ENCODE data around the gene SLC13A5. TPM values are rescaled to one million over a fixed set of nuclear protein-coding genes. Genes with fewer than 3 reads are reported as not detected.
"Not testable (repeated sequence)": the region's sequence is repeated elsewhere in the genome, so short reads cannot be mapped to it uniquely, and the experiment has no call there.

SLC13A5 gene
- total RNA-seq, 1 donor from 2014 or later: not detected

DNA sequence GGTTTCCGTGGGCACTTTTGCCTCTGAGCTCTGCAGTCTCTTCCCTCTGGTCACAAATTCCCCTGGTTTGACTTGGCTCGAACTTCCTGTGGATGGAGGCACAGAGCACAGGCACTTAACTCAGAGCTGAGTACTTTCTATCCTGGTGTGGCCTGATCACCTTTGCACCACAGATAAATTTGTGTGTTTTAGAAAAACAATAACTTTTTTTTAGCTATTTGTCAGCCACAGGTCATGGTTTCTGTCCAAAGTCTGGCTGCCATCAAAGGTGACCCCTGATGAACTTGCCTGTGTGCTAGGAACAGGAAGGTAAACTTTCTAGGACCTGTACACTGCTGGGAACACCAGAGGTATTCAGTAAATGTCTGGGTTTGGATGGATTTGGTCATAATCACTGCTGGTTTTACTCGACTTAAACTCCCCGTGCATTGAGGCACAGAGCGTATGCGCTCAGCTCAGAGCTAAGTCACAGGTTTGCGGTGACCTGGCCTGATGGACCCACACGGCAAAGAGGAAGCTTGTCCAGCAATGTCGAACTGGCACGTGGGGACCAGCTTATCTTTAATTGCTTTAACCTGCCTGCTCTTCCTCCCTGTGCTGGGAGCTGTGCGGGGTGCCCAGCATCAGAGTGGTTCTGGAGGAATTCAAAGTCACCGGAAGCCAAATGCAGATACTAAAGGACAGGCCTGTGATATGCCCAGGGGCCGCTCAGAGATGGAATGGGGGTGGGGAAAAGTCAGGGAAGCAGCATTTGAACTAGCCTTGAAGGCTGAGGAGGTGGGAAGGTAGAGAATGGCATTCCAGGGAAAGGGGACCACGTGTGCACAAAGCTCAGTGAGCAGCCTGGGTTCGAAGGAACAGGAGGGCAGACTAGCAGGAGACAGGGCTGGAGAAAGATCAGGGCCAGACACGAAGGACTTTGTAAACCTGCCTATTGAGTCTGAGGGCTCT is 12.9 kb downstream of the SLC13A5 start:
- H3K27me3 Mint-ChIP-seq (ENCODE audit: unreplicated experiment): peaks cover 2% of the 10 kb centered on the region
- no peaks in the 10 kb centered on the region for H3K4me1 Mint-ChIP-seq (ENCODE audit: low read depth, unreplicated experiment)
- no peak overlapping the region for H3K27ac Mint-ChIP-seq (ENCODE audit: unreplicated experiment)
- DNase-seq: no peak
- H3K9me3 Mint-ChIP-seq (ENCODE audit: unreplicated experiment): no peaks in the 10 kb centered on the region
- TF ChIP-seq, protein P1, sequence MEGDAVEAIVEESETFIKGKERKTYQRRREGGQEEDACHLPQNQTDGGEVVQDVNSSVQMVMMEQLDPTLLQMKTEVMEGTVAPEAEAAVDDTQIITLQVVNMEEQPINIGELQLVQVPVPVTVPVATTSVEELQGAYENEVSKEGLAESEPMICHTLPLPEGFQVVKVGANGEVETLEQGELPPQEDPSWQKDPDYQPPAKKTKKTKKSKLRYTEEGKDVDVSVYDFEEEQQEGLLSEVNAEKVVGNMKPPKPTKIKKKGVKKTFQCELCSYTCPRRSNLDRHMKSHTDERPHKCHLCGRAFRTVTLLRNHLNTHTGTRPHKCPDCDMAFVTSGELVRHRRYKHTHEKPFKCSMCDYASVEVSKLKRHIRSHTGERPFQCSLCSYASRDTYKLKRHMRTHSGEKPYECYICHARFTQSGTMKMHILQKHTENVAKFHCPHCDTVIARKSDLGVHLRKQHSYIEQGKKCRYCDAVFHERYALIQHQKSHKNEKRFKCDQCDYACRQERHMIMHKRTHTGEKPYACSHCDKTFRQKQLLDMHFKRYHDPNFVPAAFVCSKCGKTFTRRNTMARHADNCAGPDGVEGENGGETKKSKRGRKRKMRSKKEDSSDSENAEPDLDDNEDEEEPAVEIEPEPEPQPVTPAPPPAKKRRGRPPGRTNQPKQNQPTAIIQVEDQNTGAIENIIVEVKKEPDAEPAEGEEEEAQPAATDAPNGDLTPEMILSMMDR (IDR thresholded peaks at IDR 0.05; ENCODE audit: partially characterized antibody, unreplicated experiment): no peak
- H3K36me3 Mint-ChIP-seq (ENCODE audit: unreplicated experiment): no peaks in the 10 kb centered on the region
- no peak overlapping the region for H3K4me3 Mint-ChIP-seq (ENCODE audit: unreplicated experiment)

DNA sequence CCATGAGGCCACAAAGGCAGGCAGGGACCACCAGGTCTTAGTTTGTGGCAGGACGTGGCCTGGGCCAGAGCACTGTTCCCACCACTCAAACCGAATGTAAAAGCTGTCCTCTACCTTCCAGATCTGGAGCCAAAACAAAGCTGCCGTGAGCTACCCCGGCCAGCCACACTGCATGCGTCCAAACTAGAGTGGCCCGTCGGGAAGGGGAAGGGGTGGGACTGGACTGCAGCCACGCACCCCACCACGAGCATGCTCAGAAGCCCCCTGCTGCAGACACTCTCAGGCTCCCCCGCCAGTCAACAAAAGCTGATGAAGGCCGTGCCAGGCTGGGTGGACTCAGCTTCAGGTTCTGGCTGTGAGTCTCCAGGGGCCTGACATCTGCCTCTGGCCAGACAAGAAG is 15.2 kb downstream of the SLC13A5 start:
- TF ChIP-seq, protein P1 (IDR thresholded peaks at IDR 0.05; ENCODE audit: partially characterized antibody, unreplicated experiment): no peak
- Mint-ChIP-seq H3K36me3 (ENCODE audit: unreplicated experiment) (no peaks in the 10 kb centered on the region), H3K27ac (ENCODE audit: unreplicated experiment) (no peak overlapping the region), H3K9me3 (ENCODE audit: unreplicated experiment) (no peaks in the 10 kb centered on the region), H3K4me1 (ENCODE audit: low read depth, unreplicated experiment) (no peaks in the 10 kb centered on the region), H3K4me3 (ENCODE audit: unreplicated experiment) (no peak overlapping the region), H3K27me3 (ENCODE audit: unreplicated experiment) (peaks cover under 1% of the 10 kb centered on the region)
- no peak for DNase-seq

DNA sequence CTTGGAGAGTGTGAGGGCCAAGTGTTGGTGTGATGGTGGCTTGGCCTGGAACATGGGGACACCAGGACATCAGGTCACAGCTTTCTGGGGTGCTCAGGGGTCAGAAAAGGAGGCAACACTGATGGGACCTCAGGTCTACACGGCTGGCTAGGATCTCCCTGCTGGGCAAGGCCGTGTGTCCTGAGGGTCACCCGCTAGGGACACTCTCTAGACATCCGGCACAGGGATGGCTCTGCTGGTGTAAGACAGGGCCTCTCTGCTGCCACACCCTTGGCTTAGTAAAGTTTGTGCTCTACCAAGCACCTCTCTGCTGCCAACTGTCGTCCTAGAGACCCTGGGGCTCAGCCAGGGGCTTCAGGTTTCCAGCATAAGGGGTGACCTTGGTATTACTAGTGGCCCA is 16.3 kb downstream of the SLC13A5 start:
- H3K4me1 Mint-ChIP-seq (ENCODE audit: low read depth, unreplicated experiment): no peaks in the 10 kb centered on the region
- H3K9me3 Mint-ChIP-seq (ENCODE audit: unreplicated experiment): no peaks in the 10 kb centered on the region
- TF ChIP-seq, protein P1 (IDR thresholded peaks at IDR 0.05; ENCODE audit: partially characterized antibody, unreplicated experiment): no peak
- no peak overlapping the region for H3K4me3 Mint-ChIP-seq (ENCODE audit: unreplicated experiment)
- H3K27me3 Mint-ChIP-seq (ENCODE audit: unreplicated experiment): peaks cover 4% of the 10 kb centered on the region
- DNase-seq: no peak
- H3K36me3 Mint-ChIP-seq (ENCODE audit: unreplicated experiment): no peaks in the 10 kb centered on the region
- H3K27ac Mint-ChIP-seq (ENCODE audit: unreplicated experiment): no peak overlapping the region

DNA sequence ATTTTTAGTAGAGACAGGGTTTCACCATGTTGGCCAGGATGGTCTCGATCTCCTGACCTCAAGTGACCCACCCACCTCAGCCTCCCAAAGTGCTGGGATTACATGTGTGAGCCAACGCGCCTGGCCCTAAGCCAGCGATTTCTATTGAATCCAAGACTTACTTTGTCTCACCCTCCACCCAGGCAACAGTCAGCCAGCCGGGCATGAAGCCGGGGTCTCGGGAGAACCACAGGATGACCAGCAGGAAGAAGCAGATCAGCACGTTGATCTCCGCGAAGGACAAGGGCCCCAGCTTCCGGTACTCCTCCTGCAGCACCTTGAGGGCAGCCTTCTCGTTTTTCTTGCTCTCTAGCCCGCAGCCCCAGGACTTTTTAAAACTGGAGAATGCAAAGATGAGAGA is 17.6 kb downstream of the SLC13A5 start:
- no peak overlapping the region for H3K4me3 Mint-ChIP-seq (ENCODE audit: unreplicated experiment)
- H3K27me3 Mint-ChIP-seq (ENCODE audit: unreplicated experiment): peaks cover 4% of the 10 kb centered on the region
- H3K4me1 Mint-ChIP-seq (ENCODE audit: low read depth, unreplicated experiment): no peaks in the 10 kb centered on the region
- DNase-seq: no peak
- H3K27ac Mint-ChIP-seq (ENCODE audit: unreplicated experiment): no peak overlapping the region
- H3K36me3 Mint-ChIP-seq (ENCODE audit: unreplicated experiment): no peaks in the 10 kb centered on the region
- no peaks in the 10 kb centered on the region for H3K9me3 Mint-ChIP-seq (ENCODE audit: unreplicated experiment)
- TF ChIP-seq, protein P1 (IDR thresholded peaks at IDR 0.05; ENCODE audit: partially characterized antibody, unreplicated experiment): no peak

DNA sequence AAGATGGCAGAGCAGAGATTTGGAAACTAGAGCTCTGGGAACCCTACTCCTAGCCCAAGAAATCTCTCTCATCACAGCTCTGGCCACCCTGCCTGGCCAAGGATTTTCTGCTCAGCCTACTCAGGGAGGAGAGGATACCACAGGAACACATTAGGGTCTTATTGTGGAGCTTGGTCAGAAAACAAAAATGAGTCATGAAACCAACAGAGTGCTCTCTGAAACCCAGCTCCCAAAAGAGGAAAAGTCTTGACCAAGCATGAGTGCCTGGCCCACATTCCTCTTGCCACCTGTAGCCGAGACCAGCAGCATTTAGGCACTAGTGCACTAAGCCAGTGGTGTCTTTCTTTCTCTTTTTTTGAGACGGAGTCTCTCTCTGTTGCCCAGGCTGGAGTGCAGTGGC is 18.1 kb downstream of the SLC13A5 start:
- no peaks in the 10 kb centered on the region for H3K9me3 Mint-ChIP-seq (ENCODE audit: unreplicated experiment)
- peaks cover 7% of the 10 kb centered on the region for H3K27me3 Mint-ChIP-seq (ENCODE audit: unreplicated experiment)
- H3K4me3 Mint-ChIP-seq (ENCODE audit: unreplicated experiment): no peak overlapping the region
- no peaks in the 10 kb centered on the region for H3K4me1 Mint-ChIP-seq (ENCODE audit: low read depth, unreplicated experiment)
- no peaks in the 10 kb centered on the region for H3K36me3 Mint-ChIP-seq (ENCODE audit: unreplicated experiment)
- TF ChIP-seq, protein P1 (IDR thresholded peaks at IDR 0.05; ENCODE audit: partially characterized antibody, unreplicated experiment): no peak
- DNase-seq: no peak
- no peak overlapping the region for H3K27ac Mint-ChIP-seq (ENCODE audit: unreplicated experiment)

DNA sequence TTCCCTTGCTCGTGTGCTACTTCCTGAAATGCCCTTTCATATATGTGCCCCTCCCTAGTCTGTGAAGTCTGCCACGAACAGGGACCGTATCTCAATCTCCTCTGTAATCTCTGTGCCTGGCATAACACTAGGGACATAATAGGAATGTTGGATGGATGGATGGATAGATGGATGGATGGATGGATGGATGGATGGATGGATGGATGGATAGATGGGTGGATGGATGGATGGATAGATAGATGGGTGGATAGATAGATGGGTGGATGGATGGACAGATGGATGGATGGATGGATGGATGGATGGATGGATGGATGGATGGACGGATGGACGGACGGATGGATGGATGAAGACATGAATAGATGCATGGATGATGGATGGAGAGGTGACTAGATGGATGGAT is 21.2 kb downstream of the SLC13A5 start:
- H3K4me1 Mint-ChIP-seq (ENCODE audit: low read depth, unreplicated experiment); DNase-seq; H3K9me3 Mint-ChIP-seq (ENCODE audit: unreplicated experiment); H3K27me3 Mint-ChIP-seq (ENCODE audit: unreplicated experiment); H3K27ac Mint-ChIP-seq (ENCODE audit: unreplicated experiment); H3K4me3 Mint-ChIP-seq (ENCODE audit: unreplicated experiment); H3K36me3 Mint-ChIP-seq (ENCODE audit: unreplicated experiment): not testable (repeated sequence)

All from glutamatergic neuron (in vitro differentiated cells).